Prostate gland (tissue), 2 donors: ENCODE measurements around the gene FRMPD4.

Experiments used
- CTCF ChIP-seq, 4 experiments: fragments of 200-600 bp in 2 of 4; fragments of 450-650 bp in 2 of 4; sonication (generic) in 2 of 4; IDR thresholded peaks; 1 replicate in 3 of 4; 2 replicates in 1 of 4; pipeline ENCODE4 v1.5.1; 2016 to 2019; ENCODE audit warnings: antibody characterized with exemption in 4 of 4, mild to moderate bottlenecking in 2 of 4, moderate library complexity in 2 of 4
- POLR2A ChIP-seq: fragments of 450-650 bp; IDR thresholded peaks from one replicate; pipeline ENCODE4 v1.6.1; 2016; ENCODE audit warnings: antibody characterized with exemption, mild to moderate bottlenecking
- POLR2AphosphoS5 ChIP-seq: sonication (generic); formaldehyde crosslinking; IDR thresholded peaks from one replicate; pipeline ENCODE4 v1.6.1; 2017; ENCODE audit warnings: antibody characterized with exemption

- TF ChIP-seq POLR2A (no peak), CTCF (IDR thresholded peaks at IDR 0.05) (no peak), POLR2AphosphoS5 (no peak)
Measured at GRCh38 chrX:12400218-12400617, 261.9 kb downstream of the FRMPD4 start.
